LoVo (cell line): ENCODE results near the gene RPH3AL.

Experiments used
- DNase-seq: peaks from one replicate; pipeline ENCODE4 v3.0.0-alpha.2; 2016; ENCODE audit warnings: low spot score

RPH3AL gene

DNA sequence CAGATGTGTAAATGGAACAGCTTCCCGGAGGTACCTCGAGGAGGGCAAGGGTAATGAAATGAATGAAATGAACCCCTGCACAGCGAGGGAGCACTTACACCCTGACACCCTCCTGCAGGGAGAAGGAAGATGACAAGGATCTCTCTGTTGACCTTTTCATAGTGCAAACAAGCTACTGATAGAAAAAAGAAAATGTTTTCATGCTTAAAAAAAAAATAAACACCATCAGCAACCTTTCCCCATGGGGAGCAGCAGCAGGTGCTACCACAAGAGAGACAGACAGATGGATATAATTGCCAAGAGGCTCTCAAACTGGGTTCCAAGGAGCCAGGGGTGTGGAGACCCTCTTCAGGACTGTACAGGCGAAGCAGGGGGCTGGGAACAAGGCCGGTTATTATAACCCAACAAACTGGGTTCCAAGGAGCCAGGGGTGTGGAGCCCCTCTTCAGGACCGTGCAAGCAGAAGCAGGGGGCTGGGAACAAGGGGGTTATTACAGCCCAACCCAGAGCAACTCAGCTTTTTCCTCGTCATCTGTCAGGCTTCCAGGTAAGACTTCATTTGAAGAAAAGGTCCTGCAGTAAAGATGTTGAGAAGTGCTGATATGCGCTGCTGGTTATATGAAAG, 718 bp upstream of the RPH3AL start:
- no peak for DNase-seq

- no peak for DNase-seq
Observed at GRCh38 chr17:351875-352420, 659 bp downstream of the RPH3AL start.

- DNase-seq, result no peak
Observed at GRCh38 chr17:351449-351738, 1.2 kb downstream of the RPH3AL start.

DNA sequence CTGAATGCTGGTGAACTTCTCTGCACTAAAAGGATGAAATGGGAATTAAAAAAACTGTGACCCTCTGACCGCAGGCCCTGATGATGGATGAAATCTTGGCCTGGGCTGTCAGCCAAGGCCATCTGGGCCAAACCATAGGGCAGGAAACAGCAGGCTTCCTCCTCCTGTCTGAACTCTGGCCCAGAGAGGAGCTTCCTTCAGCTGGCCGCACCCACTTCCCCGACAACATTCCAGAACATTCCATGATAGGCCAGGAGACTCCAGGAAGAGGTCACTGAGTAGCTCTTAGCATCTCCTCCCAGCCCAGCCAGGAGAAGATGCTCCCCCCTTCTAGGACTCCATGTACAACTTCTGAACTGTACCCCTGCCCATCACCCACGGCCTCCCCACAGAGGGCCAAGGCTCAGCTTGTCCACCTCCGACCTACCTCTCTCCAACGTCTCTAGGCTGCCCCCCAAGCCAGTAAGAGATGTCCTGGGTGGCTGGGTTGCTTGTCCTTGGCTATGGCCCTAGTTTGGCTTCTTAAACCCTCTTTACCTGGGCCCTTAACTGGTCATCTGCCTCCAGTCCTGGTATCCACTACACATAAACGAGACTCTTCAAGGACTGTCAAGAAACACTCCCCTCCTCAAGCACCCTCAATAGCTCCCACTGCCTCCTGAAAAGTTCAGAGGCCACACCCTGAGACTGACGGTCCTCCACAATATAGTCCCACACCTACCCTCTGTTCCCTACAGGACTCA, 1.7 kb downstream of the RPH3AL start:
- DNase-seq, result peak; percentile 79

- DNase-seq, result no peak
Observed at GRCh38 chr17:349666-350065, 2.9 kb downstream of the RPH3AL start.

DNA sequence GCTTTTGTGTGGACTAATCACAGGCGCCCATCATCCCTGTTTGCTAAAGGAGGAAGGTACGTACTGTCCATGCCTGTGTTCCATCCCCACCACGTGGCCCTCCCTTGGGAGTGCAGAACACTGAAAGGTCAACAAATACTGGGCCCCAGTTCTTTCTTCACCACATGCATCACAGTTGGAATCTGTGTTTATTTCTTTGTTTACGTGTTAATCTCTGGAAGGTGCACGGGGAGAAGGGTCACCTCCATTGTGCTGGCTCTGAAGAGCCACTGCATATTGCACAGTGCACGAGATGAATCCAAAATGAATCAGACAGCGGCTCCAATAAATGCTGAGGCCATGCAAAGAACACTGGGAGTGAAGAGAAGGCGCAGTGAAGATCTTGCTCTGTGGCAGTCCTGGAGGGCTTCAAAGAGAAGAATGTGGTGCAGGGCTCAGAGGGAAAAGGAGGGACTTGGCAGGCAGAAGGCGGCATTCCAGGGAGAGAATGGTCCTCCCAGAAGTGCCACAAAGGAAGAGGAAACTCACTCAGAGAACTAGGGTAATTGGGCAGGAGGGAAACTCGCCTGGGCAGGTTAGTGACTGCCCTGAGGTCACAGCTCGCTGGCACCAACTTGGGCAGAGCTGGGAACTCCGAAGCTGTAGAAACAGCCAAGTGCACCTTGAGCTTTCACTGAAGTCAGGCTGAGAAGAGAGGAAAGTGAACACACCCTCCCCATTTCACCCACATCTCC, 3.7 kb downstream of the RPH3AL start:
- DNase-seq, result no peak

GRCh38 chr17:348012-348411, 4.6 kb downstream of the RPH3AL start:
- DNase-seq, result no peak

DNA sequence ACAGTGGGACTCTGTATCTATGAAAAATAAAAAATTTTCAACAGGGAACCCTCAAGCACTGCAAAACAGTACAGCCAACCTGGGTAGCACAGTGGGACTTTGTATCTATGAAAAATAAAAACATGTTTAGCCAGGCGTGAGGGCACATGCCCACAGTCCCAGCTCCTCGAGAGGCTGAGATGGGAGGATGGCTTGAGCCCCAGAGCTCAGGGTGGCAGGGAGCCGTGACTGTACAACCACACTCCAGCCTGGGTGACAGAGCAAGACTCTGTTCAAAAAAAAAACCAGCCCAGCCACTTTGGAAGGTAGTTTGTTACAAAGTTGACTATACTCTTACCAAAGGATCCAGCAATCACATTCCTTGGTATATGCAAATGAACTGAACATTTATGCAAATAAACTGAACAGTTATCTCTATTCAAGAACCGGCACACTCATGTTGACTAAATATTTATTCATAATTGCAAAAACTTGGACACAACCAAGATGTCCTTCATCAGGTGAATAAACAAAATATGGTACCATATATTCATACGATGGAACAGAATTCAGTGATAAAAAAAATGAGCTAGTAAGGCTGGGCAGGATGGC, 5.2 kb downstream of the RPH3AL start:
- no peak for DNase-seq

- no peak for DNase-seq
Observed at GRCh38 chr17:345992-346785, 6.4 kb downstream of the RPH3AL start.

DNA sequence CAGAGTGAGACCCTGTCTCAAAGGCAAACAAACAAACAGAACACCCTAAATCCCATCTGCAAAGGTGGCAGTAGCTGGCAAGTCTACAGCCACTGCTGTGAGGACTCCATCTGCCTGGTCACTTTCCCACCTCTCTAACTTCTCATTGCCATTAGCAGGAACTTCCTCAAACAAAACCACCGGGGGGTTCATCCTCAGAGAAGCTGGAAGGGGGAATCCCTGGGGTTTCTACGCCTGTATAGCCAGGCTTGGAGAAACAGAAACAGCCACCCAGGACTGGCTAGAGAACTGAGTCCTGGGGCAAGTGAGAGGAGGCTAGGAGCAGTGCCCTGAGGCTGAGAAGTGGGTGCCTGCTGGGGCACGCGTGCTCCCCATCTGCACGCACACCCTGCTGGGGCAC, 7.3 kb downstream of the RPH3AL start:
- DNase-seq, result no peak

DNA sequence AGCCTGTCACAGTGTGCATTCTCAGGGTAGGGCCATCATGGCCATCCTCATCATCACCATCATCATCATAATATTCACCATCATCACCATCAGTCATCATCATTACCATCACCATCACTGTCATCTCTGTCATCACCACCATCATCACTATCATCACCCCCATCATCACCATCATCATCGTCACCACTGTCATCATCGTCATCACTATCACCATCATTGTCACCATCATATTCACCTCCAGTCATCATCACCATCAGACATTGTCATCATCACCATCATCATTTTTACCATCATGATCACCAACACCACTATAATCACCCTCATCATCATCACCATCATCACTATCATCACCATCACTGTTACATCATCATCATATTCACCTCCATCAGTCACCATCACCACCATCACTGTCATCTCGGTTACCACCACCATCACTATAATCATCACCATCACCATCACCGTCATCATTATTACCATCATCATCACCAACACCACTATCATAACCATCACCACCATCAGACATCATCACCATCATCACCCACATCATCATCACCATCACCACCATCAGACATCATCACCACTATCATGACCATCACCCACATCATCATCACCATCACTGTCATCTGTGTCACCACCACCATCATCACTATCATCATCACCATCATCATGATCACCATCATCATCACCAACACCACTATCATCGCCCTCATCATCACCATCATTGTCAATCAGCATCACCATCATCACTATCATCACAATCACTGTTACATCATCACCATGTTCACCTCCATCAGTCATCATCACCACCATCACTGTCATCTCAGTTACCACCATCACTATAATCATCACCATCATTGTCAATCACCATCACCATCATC, 8.5 kb downstream of the RPH3AL start:
- no peak for DNase-seq

DNA sequence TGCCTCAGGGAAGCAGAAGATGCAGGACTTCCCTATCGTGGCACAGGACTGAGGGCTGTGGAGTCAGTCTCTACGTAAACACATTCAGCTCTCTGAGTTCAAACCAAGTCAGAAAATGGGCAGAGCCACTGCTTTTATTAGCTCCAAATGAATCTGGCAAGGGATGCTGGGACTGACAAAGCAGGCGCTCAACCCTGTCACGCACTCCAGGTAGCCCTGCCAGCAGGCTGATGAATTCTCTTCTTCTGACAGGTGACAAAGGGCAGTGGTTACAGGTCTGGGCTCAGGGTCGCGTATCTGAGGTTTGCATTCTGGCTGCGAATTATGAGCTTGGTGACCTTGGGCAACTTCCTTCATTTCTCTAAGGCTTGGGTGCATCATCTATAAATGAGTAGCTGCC, 9.4 kb downstream of the RPH3AL start:
- DNase-seq, result no peak

GRCh38 chr17:340074-340473, 12.5 kb downstream of the RPH3AL start:
- no peak for DNase-seq

DNA sequence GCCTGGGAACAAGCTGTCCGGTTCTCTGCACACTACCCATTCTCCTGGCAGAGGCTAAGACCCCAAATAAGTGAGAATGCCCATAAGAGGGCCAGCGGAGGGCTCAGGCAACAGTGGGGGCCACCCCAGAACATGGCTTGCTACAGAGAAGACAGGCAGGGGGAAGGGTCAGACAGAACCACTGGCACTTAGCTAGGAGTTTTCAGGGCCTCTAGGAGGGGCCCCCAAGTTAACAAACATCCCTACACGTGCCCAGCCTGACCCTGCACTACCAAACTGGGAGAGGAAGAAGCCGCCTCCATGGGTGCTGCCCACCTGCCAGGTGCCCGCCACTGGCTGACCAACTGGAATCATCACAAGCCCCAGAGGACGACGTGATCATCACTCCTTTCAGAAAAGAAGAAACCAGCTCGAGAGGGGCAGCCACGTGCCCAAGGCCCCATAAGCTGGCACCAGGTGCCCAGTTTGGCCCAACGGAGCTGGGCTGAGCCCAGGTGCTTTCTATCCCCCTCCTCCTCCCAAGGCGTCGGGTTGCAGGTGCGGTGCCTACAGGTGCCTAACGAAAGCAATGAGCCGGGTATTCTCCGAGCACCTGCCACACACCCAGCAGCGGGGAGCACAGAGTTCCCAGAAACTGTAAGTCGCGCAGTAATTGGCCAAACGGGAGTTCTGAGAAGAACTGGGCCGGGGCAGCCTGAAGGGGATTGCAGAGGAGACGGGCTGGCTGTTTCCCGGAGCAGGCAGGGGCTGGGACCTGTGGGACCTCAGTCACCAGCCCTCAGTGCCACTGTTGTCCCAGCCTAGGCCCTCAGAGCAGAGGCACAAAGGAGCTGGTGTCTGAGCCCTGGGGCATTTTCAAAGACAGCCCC, 13.2 kb downstream of the RPH3AL start:
- no peak for DNase-seq

- no peak for DNase-seq
Observed at GRCh38 chr17:338442-339192, 14.0 kb downstream of the RPH3AL start.

DNA sequence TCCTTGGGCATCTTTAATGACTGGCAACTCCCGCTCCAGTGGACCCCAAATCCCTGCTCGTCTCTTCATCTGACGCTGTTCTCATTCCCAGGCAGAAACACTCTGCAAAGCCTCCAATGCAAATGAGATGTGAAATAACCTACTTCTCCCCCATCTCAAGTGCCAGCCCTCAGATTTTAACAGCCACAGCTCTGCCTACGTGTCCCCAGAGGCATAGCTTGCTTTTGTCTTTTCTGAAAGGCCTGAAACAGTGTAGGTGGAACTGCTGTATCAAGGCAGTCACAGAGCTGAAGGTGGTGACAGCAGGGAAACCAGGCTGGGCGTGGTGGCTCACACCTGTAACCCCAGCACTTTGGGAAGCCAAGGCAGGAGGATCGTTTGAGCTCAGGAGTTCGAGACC, 14.7 kb downstream of the RPH3AL start:
- no peak for DNase-seq

DNA sequence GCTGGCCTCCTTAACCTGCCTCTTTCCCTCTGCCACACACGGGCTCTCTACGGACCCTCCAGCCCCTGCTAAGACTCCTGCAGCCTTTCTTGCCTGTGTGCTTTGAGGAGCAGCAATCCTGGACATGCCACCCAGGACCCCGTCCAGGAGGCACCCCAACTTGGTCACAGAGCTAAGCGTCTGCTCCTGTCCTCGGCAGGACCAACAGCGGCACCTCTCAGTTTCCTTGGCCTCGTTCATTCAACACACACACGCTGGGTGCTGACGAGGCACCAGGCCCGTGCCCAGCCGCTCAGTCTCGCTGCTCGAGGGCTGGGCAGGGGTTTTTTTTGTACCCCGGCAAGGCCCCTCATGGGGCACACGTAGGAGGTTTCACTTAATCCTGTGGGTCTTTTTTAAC, 15.2 kb downstream of the RPH3AL start:
- DNase-seq, result no peak

DNA sequence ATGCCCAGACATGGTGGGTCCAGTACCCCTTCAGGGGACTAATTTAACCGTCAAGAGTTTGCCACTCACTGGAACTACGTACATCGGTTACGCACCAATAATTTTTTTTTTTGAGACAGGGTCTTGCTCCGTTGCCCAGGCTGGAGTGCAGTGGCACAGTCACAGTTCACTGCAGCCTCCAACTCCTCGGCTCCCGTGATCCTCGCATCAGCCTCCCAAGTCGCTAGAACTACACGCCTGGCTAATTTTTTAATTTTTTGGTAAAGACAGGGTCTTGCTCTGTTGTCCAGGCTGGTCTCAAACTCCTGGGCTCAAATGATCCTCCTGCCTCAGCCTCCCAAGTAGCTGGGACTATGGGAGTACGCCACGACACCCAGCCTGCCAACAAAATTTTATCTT, 15.6 kb downstream of the RPH3AL start:
- DNase-seq, result no peak
